GM19463 (cell line): ENCODE data around the gene COL27A1.

ENCODE experiments used
- ATAC-seq: cut with Tn5 transposase; IDR thresholded peaks from one replicate; pipeline ENCODE4 v1.9.1; 2021; ENCODE audit warnings: mild to moderate bottlenecking, moderate library complexity; ENCODE audit not compliant: unreplicated experiment

Gene COL27A1

GRCh38 chr9:114238891-114239875 is 83.8 kb downstream of the COL27A1 start:
- no peak for ATAC-seq

- ATAC-seq = no peak
These were observed 84.9 kb downstream of the COL27A1 start for GRCh38 chr9:114240216-114240615.

- no peak for ATAC-seq
These were observed 85.6 kb downstream of the COL27A1 start for GRCh38 chr9:114240647-114241558.

DNA sequence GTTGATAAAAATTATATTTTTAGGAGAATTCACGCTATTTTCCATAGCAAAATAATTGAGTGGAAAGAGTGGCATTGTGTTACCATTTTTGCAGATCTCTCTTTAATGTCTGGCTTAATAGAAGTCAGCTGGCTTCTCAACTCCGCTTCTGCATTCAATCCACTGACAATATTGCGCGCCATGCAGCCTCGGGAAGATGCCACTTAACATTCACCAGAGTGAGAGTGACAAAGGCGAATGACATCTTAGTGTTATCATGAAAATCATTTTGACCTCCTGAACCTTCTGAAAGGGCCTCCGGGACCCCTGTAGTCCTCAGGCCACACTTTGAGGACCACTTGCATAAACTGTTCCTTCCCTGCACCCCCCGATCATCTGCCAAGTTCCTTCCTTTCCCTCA is 87.5 kb downstream of the COL27A1 start:
- ATAC-seq = no peak

GRCh38 chr9:114243240-114243639 is 87.9 kb downstream of the COL27A1 start:
- no peak for ATAC-seq

DNA sequence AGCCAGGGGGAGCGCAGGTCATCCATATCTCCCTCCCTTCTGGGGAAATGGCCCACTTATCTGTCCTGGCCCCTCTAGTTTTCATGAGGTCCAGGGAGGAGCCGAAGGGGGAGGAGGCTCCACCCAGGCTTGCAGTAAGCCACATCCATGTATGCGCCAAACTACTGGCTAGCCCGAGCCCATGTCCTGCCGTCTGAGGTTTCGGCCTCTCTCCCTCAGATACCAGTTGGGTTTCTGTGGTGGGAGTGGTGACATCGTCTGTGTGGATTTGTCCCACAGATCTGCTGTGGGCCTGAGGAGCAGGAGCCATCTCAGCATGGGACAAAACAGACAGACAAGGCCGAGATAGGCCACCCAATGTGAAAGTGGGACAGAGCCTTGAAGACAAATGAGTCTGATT is 89.2 kb downstream of the COL27A1 start:
- ATAC-seq = no peak

DNA sequence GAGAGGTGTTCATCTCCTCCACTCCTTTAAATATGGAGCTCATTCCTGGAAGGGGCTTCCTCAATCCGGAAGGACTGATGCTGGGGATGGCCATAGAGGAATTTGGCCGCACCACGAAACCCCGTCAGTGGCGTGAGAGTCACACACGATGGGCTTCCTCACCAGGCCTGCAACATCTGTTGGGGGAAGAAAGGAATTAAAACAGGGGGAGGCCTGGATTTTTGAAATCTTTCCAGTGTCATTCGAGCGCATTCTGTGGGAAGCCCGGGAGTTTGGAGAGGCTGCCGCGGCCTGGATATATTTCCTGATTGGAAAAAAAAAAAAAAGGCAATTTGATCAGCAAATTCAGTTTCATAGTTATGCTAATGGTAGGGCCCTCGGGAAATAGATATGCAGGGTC is 91.2 kb downstream of the COL27A1 start:
- no peak for ATAC-seq

DNA sequence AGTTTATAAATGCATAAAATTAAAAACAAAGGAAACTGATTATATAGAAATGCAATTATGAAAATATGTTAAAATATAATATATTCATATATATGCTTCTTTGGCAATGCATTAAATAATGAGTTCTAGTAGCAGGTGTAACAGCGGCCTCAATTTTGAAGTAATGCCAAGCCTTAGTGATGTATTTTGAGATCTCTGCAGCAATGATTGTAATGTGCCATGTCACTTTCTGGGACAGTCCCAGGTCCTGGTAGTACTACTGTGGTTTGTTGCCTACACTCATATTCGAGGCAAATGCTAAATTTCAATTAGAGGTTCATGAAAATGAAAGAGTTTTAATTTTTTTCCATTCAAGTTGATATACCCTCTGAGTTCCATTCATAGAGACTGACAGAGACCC is 91.7 kb downstream of the COL27A1 start:
- ATAC-seq = no peak

- no peak for ATAC-seq
These were observed 92.2 kb downstream of the COL27A1 start for GRCh38 chr9:114247491-114247890.

DNA sequence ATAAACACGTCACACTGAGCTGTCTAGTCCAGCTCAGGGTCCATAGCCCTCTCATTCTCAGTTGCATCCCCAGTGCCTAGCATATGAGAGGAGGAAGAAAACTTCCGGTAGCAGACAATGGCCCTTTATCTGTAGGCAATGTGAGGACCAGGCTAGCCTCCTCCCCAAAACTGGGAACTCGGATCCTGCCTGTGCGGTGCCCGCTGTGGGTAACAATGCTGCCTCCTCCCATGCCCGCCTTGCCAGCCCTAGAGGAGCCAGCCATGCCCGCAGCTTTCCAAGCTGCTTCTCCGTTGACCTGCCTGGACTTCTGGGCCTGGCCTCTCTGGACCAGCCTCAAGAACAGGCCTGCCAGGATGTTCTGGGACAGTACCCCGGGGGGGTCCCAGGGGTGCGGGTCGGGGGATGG is 93.0 kb downstream of the COL27A1 start:
- ATAC-seq = no peak

- no peak for ATAC-seq
These were observed 94.3 kb downstream of the COL27A1 start for GRCh38 chr9:114249424-114250234.

DNA sequence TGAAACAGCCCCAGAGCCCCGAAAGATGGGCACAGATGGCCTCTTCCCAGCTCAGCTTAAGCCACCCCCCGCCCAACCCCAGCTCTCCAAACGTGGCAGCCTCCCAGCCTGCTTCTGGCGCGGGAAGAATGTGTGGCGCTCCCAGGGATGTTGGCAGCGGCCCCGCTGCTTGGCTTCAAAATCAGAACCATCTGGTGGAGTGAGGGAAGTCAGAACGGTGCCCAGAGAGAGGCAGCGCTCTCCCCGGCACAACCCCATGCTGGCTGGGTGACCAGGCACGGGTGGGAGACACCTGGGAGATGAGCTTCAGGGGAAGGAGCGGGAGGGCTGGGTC is 94.9 kb downstream of the COL27A1 start:
- no peak for ATAC-seq

DNA sequence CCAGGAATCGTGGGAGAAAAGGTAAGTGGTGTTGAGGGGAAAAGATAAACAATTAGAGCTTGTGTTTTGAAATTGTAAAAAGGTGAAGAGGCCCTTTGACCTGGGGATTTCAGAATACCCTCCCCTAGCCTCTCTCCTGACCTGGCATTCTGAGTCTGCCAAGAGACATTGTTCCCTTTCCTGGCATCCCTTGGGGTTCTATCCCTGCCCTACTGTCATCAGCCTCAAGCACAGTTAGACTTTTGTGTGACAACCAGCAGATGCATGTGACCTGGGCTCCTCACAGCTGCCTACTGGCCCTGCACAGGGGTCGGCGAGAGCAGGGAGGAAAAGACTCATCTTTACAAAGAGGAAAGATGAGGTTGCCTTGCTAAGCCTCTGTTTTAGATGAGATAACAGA is 95.3 kb downstream of the COL27A1 start:
- ATAC-seq = no peak

GRCh38 chr9:114252394-114252793 is 97.1 kb downstream of the COL27A1 start:
- ATAC-seq = no peak

DNA sequence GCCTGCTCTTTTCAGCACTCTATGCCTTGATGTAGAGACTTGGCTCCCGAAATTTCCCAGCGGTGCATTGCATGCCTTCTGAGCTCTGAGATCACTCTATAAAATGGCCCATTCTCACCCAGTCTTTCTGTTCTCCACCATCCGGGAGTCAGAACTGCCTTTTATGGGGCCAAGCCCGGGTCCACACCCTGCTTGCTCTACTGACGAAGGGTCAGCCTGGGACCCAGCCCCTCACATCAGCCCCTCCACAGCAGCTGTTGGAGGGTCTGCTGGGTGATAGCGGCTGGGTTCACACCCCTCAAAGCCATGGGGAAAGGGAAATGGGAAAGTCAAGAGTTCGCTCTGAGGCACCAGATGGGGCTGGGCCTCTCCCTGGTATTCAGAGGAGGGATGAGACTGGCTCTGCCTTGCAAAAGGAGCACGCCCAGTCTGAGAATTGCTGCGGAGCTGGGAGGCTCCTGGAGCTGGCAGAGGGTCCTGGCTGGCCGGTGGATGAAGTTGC is 101.5 kb downstream of the COL27A1 start:
- ATAC-seq = no peak

- no peak for ATAC-seq
These were observed 102.9 kb downstream of the COL27A1 start for GRCh38 chr9:114258218-114258617.

- no peak for ATAC-seq
These were observed 103.8 kb downstream of the COL27A1 start for GRCh38 chr9:114258866-114259797.

DNA sequence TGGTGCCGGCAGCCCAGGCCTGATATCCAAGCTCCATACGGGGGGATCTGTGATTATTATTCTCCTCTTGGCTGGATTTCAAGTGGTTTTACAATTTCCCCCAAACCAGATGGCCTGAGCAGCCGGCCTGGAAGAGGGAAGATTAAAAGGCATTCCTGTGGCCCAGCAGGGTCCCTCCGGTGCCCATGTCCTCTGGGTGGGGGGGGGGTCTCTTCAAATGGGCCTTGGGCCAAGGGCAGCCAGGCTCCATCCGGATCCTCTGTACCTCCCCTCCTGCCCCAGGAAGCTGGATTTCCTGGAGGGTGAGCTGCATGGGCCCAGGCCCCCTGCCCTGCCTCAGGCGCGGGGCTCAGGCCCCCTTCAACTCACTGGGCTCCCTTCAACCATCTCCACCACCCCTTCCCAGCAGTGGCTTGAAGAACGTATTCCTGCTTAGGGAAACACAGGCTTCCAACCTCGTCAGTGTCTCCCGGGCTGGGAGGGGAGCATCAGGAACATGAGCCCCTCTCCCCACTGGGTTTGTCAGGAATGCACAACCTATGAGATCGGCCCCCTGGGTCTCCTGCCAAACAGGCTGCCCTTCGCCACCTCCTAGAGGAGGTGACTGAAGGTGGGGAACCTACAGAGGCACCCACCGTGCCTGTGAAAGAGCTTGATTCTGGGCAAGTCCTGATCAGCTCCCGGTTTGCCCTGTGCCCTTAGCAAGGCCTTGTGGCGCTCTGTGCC is 104.6 kb downstream of the COL27A1 start:
- no peak for ATAC-seq

DNA sequence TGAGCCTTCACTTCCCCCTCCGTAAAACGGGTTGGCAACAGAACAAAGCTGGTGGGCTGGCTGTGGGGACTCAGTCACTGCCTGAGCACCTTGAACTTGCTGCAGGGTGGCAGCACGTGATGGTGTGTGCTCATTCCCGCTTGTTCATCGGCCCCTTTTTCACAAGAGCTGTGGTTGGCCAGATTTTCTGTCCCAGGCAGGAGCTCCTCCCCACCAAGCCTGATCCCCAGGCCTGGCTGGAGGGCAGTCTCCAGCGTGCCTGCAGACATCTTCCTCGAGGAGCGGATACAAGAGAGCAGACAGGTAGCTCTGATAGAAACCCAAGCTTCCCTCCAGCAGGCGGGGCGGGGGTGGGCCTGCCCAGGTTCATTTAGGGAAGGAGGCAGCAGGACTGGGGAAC is 105.7 kb downstream of the COL27A1 start:
- ATAC-seq = no peak
